ENCODE measurements around the gene CCM2L.

Gene CCM2L

GRCh38 chr20:31979713-31980426, 30.4 kb upstream of the CCM2L start:
- no peaks in the 10 kb centered on the region for H3K36me3 ChIP-seq (ENCODE audit: insufficient read depth, low read length)
- H3K4me2 ChIP-seq (ENCODE audit: insufficient read depth, low read length), result no peak overlapping the region
- no peaks in the 10 kb centered on the region for H3K4me1 ChIP-seq (ENCODE audit: insufficient read depth, low read length)
- no peak for ATAC-seq (ENCODE audit: insufficient read depth, low read depth)
- TF ChIP-seq EZH2 (IDR thresholded peaks at IDR 0.05; ENCODE audit: borderline replicate concordance, low read depth, low read length, severe bottlenecking), result no peak
- TF ChIP-seq, protein P1, sequence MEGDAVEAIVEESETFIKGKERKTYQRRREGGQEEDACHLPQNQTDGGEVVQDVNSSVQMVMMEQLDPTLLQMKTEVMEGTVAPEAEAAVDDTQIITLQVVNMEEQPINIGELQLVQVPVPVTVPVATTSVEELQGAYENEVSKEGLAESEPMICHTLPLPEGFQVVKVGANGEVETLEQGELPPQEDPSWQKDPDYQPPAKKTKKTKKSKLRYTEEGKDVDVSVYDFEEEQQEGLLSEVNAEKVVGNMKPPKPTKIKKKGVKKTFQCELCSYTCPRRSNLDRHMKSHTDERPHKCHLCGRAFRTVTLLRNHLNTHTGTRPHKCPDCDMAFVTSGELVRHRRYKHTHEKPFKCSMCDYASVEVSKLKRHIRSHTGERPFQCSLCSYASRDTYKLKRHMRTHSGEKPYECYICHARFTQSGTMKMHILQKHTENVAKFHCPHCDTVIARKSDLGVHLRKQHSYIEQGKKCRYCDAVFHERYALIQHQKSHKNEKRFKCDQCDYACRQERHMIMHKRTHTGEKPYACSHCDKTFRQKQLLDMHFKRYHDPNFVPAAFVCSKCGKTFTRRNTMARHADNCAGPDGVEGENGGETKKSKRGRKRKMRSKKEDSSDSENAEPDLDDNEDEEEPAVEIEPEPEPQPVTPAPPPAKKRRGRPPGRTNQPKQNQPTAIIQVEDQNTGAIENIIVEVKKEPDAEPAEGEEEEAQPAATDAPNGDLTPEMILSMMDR (IDR thresholded peaks at IDR 0.05; ENCODE audit: borderline replicate concordance, extremely low read depth, low read length, poor library complexity, severe bottlenecking), result no peak
- no peaks in the 10 kb centered on the region for H3K9me3 ChIP-seq (ENCODE audit: insufficient read depth, low read length, severe bottlenecking)
- DNase-seq, result no peak
- no peaks in the 10 kb centered on the region for H3K79me2 ChIP-seq (ENCODE audit: insufficient read depth, low read length)
- H3K27me3 ChIP-seq (ENCODE audit: insufficient read depth, low read length, poor library complexity), result no peaks in the 10 kb centered on the region
- H2AFZ ChIP-seq (ENCODE audit: low read depth, low read length), result no peak overlapping the region
- H3K4me3 ChIP-seq (ENCODE audit: low read depth in 1 of 2, low read length in 2 of 2), result no peak overlapping the region
- no peak overlapping the region for H3K9ac ChIP-seq (ENCODE audit: low read depth, low read length)
- 0 out of 2 replicates have a peak, but pooled peaks cover 2% of the 10 kb centered on the region for H4K20me1 ChIP-seq (ENCODE audit: insufficient read depth, low read length)
- H3K27ac ChIP-seq (ENCODE audit: low read length), result no peak overlapping the region

- Histone ChIP-seq H3K4me2 (ENCODE audit: insufficient read depth, low read length) (no peak overlapping the region), H3K79me2 (ENCODE audit: insufficient read depth, low read length) (no peaks in the 10 kb centered on the region), H3K9me3 (ENCODE audit: insufficient read depth, low read length, severe bottlenecking) (no peaks in the 10 kb centered on the region), H3K9ac (ENCODE audit: low read depth, low read length) (no peak overlapping the region), H2AFZ (ENCODE audit: low read depth, low read length) (no peak overlapping the region), H3K27ac (ENCODE audit: low read length) (no peak overlapping the region), H4K20me1 (ENCODE audit: insufficient read depth, low read length) (0 out of 2 replicates have a peak, but pooled peaks cover 2% of the 10 kb centered on the region), H3K36me3 (ENCODE audit: insufficient read depth, low read length) (no peaks in the 10 kb centered on the region), H3K27me3 (ENCODE audit: insufficient read depth, low read length, poor library complexity) (no peaks in the 10 kb centered on the region), H3K4me3 (ENCODE audit: low read depth in 1 of 2, low read length in 2 of 2) (no peak overlapping the region), H3K4me1 (ENCODE audit: insufficient read depth, low read length) (no peaks in the 10 kb centered on the region)
- TF ChIP-seq EZH2 (IDR thresholded peaks at IDR 0.05; ENCODE audit: borderline replicate concordance, low read depth, low read length, severe bottlenecking), result no peak
- TF ChIP-seq, protein P1 (IDR thresholded peaks at IDR 0.05; ENCODE audit: borderline replicate concordance, extremely low read depth, low read length, poor library complexity, severe bottlenecking), result no peak
- ATAC-seq (ENCODE audit: insufficient read depth, low read depth) (no peak), DNase-seq (no peak)
Observed at GRCh38 chr20:31981784-31982183, 28.5 kb upstream of the CCM2L start.

- no peak for TF ChIP-seq EZH2 (IDR thresholded peaks at IDR 0.05; ENCODE audit: borderline replicate concordance, low read depth, low read length, severe bottlenecking)
- TF ChIP-seq, protein P1 (IDR thresholded peaks at IDR 0.05; ENCODE audit: borderline replicate concordance, extremely low read depth, low read length, poor library complexity, severe bottlenecking), result no peak
- no peaks in the 10 kb centered on the region for H3K4me1 ChIP-seq (ENCODE audit: insufficient read depth, low read length)
- H3K36me3 ChIP-seq (ENCODE audit: insufficient read depth, low read length), result no peaks in the 10 kb centered on the region
- no peak overlapping the region for H3K4me2 ChIP-seq (ENCODE audit: insufficient read depth, low read length)
- H3K79me2 ChIP-seq (ENCODE audit: insufficient read depth, low read length), result no peaks in the 10 kb centered on the region
- H2AFZ ChIP-seq (ENCODE audit: low read depth, low read length), result no peak overlapping the region
- H3K27ac ChIP-seq (ENCODE audit: low read length), result no peak overlapping the region
- H3K27me3 ChIP-seq (ENCODE audit: insufficient read depth, low read length, poor library complexity), result no peaks in the 10 kb centered on the region
- no peak overlapping the region for H3K9ac ChIP-seq (ENCODE audit: low read depth, low read length)
- DNase-seq, result no peak
- H3K4me3 ChIP-seq (ENCODE audit: low read depth in 1 of 2, low read length in 2 of 2), result no peak overlapping the region
- no peak for ATAC-seq (ENCODE audit: insufficient read depth, low read depth)
- H4K20me1 ChIP-seq (ENCODE audit: insufficient read depth, low read length), result 0 out of 2 replicates have a peak, but pooled peaks cover 2% of the 10 kb centered on the region
- H3K9me3 ChIP-seq (ENCODE audit: insufficient read depth, low read length, severe bottlenecking), result no peaks in the 10 kb centered on the region
Observed at GRCh38 chr20:31984981-31985471, 25.2 kb upstream of the CCM2L start.
